ENCODE results near the gene OTOGL. TPM values are rescaled to one million over a fixed set of nuclear protein-coding genes. Genes with fewer than 3 reads are reported as not detected.
"Not testable (repeated sequence)": the region's sequence is repeated elsewhere in the genome, so short reads cannot be mapped to it uniquely, and the experiment has no call there.

Gene OTOGL
- total RNA-seq, 4 donors from 2014 or later = 0.03 to 0.10 (median 0.04) TPM; not detected in 1

DNA sequence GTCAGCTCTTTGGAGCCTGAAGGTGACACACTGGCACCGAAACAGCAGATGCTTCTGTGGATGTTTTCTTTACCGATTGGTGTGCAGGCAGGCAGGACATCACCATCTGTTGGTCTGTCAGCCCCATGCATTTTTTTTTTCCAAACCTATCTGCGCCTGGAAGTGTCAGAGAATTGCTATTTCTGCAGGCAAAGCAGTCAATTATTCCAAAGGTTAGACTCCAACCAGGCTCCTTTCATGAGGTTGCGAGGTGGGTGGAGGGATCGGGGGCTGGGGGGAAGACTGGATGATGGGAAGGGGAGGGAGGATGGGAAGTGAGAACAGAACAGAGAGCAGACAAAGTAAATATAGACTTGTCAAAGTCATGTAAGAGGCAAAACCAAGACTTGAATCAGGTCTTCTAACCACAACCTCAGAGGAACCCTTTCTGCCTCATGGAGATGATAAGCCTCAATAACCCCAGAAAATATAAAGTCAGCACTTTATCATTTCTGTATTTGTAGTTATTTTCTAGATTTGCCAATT, 117.7 kb downstream of the OTOGL start:
- no peak for TF ChIP-seq CTCF (IDR thresholded peaks at IDR 0.05 in 4 of 5, conservative IDR thresholded peaks at IDR 0.05 in 1 of 5)
- no peak for TF ChIP-seq POLR2A (IDR thresholded peaks at IDR 0.05)
- ATAC-seq (no peak), DNase-seq (no peak)
- H3K36me3 ChIP-seq = no peaks in the 10 kb centered on the region
- H3K27ac ChIP-seq = no peak overlapping the region
- no peaks in the 10 kb centered on the region for H3K9me3 ChIP-seq
- H3K27me3 ChIP-seq = no peaks in the 10 kb centered on the region
- intact Hi-C loops (cut with DNase I; ENCODE audit: low total_unique reads) = no loop called here
- in situ Hi-C loops (cut with MboI; ENCODE audit: low sequenced_read_pairs in 4 of 4) = no loop called here
- H3K4me3 ChIP-seq = no peak overlapping the region
- no peaks in the 10 kb centered on the region for H3K4me1 ChIP-seq

DNA sequence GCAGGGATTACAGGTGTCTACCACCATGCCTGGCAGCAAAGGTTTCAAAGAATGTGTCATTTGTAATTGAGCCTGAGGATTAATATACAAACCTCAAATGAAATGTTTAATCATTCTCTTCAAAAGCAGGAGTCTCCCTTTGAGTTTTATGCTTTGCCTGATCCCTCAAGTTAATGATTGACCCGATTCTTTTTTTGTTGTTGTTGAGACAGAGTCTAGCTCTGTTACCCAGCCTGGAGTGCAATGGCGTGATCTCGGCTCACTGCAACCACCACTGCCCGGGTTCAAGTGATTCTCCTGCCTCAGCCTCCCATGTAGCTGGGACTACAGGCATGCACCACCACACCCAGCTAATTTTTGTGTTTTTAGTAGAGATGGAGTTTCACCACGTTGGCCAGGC, 119.6 kb downstream of the OTOGL start:
- DNase-seq; H3K9me3 ChIP-seq; H3K36me3 ChIP-seq; in situ Hi-C loops (cut with MboI; ENCODE audit: low sequenced_read_pairs in 4 of 4); intact Hi-C loops (cut with DNase I; ENCODE audit: low total_unique reads); H3K27me3 ChIP-seq; H3K4me3 ChIP-seq; H3K4me1 ChIP-seq; ATAC-seq: not testable (repeated sequence)
- peak overlapping the region in 1 of 4 donors; percentile 13 for H3K27ac ChIP-seq

DNA sequence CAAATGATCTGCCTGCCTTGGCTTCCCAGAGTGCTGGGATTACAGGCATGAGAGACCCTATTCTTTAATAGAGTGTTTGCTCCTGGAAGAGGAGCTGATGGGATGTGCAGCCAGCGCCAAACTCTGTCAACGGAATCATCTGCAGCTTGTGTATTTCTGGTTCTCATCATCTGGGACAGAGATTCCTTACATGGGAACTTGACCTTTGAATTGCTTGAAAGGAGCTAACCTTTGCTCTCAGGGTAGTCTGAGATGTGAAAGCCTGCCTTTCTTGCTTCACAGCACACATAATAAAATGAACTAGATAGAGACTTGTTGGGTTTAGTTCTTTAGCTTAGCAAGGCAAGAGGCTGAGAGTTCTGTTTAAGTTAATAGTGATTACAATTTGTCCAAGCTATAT, 120.0 kb downstream of the OTOGL start:
- H3K27me3 ChIP-seq = no peaks in the 10 kb centered on the region
- intact Hi-C loops (cut with DNase I; ENCODE audit: low total_unique reads) (no loop called here), in situ Hi-C loops (cut with MboI; ENCODE audit: low sequenced_read_pairs in 4 of 4) (no loop called here)
- DNase-seq (no peak), ATAC-seq (no peak)
- no peak overlapping the region for H3K27ac ChIP-seq
- H3K9me3 ChIP-seq = no peaks in the 10 kb centered on the region
- H3K4me3 ChIP-seq = no peak overlapping the region
- no peak for TF ChIP-seq CTCF (IDR thresholded peaks at IDR 0.05 in 4 of 5, conservative IDR thresholded peaks at IDR 0.05 in 1 of 5)
- TF ChIP-seq POLR2A (IDR thresholded peaks at IDR 0.05) = no peak
- H3K36me3 ChIP-seq = no peaks in the 10 kb centered on the region
- H3K4me1 ChIP-seq = no peaks in the 10 kb centered on the region

GRCh38 chr12:80222261-80222660, 122.9 kb downstream of the OTOGL start:
- Histone ChIP-seq H3K27me3 (no peaks in the 10 kb centered on the region), H3K4me1 (no peaks in the 10 kb centered on the region), H3K36me3 (no peaks in the 10 kb centered on the region), H3K9me3 (no peaks in the 10 kb centered on the region), H3K4me3 (no peak overlapping the region), H3K27ac (no peak overlapping the region)
- ATAC-seq (no peak), DNase-seq (no peak)
- in situ Hi-C loops (cut with MboI; ENCODE audit: low sequenced_read_pairs in 4 of 4) = no loop called here
- TF ChIP-seq POLR2A (IDR thresholded peaks at IDR 0.05) (no peak), CTCF (IDR thresholded peaks at IDR 0.05 in 4 of 5, conservative IDR thresholded peaks at IDR 0.05 in 1 of 5) (no peak)
- intact Hi-C loops (cut with DNase I; ENCODE audit: low total_unique reads) = no loop called here

DNA sequence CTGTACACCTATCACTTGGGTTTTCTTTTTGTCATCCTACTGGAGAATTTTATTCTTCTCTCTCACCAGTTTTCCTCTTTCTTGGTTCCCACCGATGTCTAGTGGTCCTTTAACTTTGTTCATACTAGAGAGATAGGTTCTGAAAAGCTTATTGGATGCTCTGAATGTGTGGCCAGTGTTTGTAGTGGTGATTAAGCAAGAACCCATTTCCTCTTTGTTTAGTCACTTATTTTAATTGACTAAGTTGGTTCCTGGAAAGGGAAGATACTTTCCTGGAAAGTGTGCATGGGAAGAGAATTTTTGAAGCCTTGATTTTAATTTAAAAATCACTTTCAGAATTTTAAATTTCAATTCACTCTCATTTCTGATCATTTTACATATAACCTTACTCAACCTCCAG, 127.2 kb downstream of the OTOGL start:
- Histone ChIP-seq H3K27ac (no peak overlapping the region), H3K36me3 (no peaks in the 10 kb centered on the region), H3K27me3 (no peaks in the 10 kb centered on the region), H3K9me3 (no peaks in the 10 kb centered on the region), H3K4me3 (no peak overlapping the region), H3K4me1 (peaks cover 0 to 4% of the 10 kb centered on the region in 2 donors)
- no peak for TF ChIP-seq POLR2A (IDR thresholded peaks at IDR 0.05)
- no peak for TF ChIP-seq CTCF (IDR thresholded peaks at IDR 0.05 in 4 of 5, conservative IDR thresholded peaks at IDR 0.05 in 1 of 5)
- ATAC-seq (no peak), DNase-seq (no peak)
- intact Hi-C loops (cut with DNase I; ENCODE audit: low total_unique reads) = no loop called here
- in situ Hi-C loops (cut with MboI; ENCODE audit: low sequenced_read_pairs in 4 of 4) = no loop called here

GRCh38 chr12:80227904-80228303, 128.6 kb downstream of the OTOGL start:
- H3K36me3 ChIP-seq; H3K4me3 ChIP-seq; H3K9me3 ChIP-seq; in situ Hi-C loops (cut with MboI; ENCODE audit: low sequenced_read_pairs in 4 of 4); H3K27me3 ChIP-seq; H3K27ac ChIP-seq; intact Hi-C loops (cut with DNase I; ENCODE audit: low total_unique reads); DNase-seq; H3K4me1 ChIP-seq; ATAC-seq: not testable (repeated sequence)
